CD4-positive, alpha-beta T cell treated with Interleukin-6 for 4 hours (primary cell): ENCODE measurements around the gene ZC3H11A.
"Not testable (repeated sequence)": the region's sequence is repeated elsewhere in the genome, so short reads cannot be mapped to it uniquely, and the experiment has no call there.

ENCODE experiments used
- DNase-seq: peaks from one replicate; pipeline ENCODE4 v3.0.0-alpha.2; 2020; ENCODE audit warnings: mixed read lengths

Gene ZC3H11A

GRCh38 chr1:203795441-203796235 is at the start of gene ZC3H11A, which contains the start of gene ZBED6:
TSS of gene ZC3H11A (plus strand) at chr1:203795623. CDS start at chr1:203817071, 21,448 bp downstream.
TSS of gene ZBED6 (plus strand) at chr1:203795623. CDS start at chr1:203797523, 1,900 bp downstream.
- peak; percentile 98 for DNase-seq

GRCh38 chr1:203746281-203746680 is 49.1 kb upstream of the ZC3H11A start:
- no peak for DNase-seq

GRCh38 chr1:203751051-203751450 is 44.4 kb upstream of the ZC3H11A start:
- no peak for DNase-seq

- DNase-seq, result not testable (repeated sequence)
Observed at GRCh38 chr1:203751618-203752361, 43.6 kb upstream of the ZC3H11A start.

GRCh38 chr1:203754455-203754864 is 41.0 kb upstream of the ZC3H11A start:
- peak; percentile 52 for DNase-seq

- DNase-seq, result no peak
Observed at GRCh38 chr1:203756036-203756435, 39.4 kb upstream of the ZC3H11A start.

GRCh38 chr1:203758749-203759148 is 36.7 kb upstream of the ZC3H11A start:
- DNase-seq, result not testable (repeated sequence)

GRCh38 chr1:203760506-203760905 is 34.9 kb upstream of the ZC3H11A start:
- DNase-seq, result no peak

- DNase-seq, result not testable (repeated sequence)
Observed at GRCh38 chr1:203761958-203762357, 33.5 kb upstream of the ZC3H11A start.

GRCh38 chr1:203763505-203763904 is 31.9 kb upstream of the ZC3H11A start:
- no peak for DNase-seq

- DNase-seq, result no peak
Observed at GRCh38 chr1:203764105-203765028, 31.1 kb upstream of the ZC3H11A start.

GRCh38 chr1:203765029-203765837 is 30.2 kb upstream of the ZC3H11A start, which contains the start of gene LAX1:
TSS of gene LAX1 (plus strand) at chr1:203765183. CDS start at chr1:203765566, 383 bp downstream.
- peak; percentile 83 for DNase-seq

GRCh38 chr1:203768256-203768655 is 27.2 kb upstream of the ZC3H11A start:
- DNase-seq, result no peak

- DNase-seq, result no peak
Observed at GRCh38 chr1:203769505-203770343, 25.7 kb upstream of the ZC3H11A start.

GRCh38 chr1:203771901-203772301 is 23.5 kb upstream of the ZC3H11A start:
- no peak for DNase-seq

- no peak for DNase-seq
Observed at GRCh38 chr1:203772836-203773235, 22.6 kb upstream of the ZC3H11A start.

GRCh38 chr1:203776636-203777035 is 18.8 kb upstream of the ZC3H11A start:
- no peak for DNase-seq

GRCh38 chr1:203777596-203777995 is 17.8 kb upstream of the ZC3H11A start:
- no peak for DNase-seq

- no peak for DNase-seq
Observed at GRCh38 chr1:203778146-203778545, 17.3 kb upstream of the ZC3H11A start.

GRCh38 chr1:203778789-203779188 is 16.6 kb upstream of the ZC3H11A start:
- DNase-seq, result no peak

GRCh38 chr1:203781962-203782361 is 13.5 kb upstream of the ZC3H11A start:
- DNase-seq, result no peak
